Neural progenitor cell (in vitro differentiated cells): ENCODE measurements around the gene PQBP1.

Source experiments
- EZH2 ChIP-seq: fragments of 200-600 bp; sonication (generic); IDR thresholded peaks from 2 replicates; pipeline ENCODE4 v1.6.1; 2017; ENCODE audit warnings: antibody characterized with exemption, mild to moderate bottlenecking, moderate library complexity
- EZH2phosphoT487 ChIP-seq: fragments of 200-600 bp; sonication (generic); IDR thresholded peaks from 2 replicates; pipeline ENCODE4 v1.6.1; 2017; ENCODE audit warnings: antibody characterized with exemption
- TF ChIP-seq, protein P1 (sequence below): fragments of 200-600 bp; sonication (generic); IDR thresholded peaks from 2 replicates; pipeline ENCODE4 v1.5.1; 2017; ENCODE audit warnings: antibody characterized with exemption, mild to moderate bottlenecking

DNA sequence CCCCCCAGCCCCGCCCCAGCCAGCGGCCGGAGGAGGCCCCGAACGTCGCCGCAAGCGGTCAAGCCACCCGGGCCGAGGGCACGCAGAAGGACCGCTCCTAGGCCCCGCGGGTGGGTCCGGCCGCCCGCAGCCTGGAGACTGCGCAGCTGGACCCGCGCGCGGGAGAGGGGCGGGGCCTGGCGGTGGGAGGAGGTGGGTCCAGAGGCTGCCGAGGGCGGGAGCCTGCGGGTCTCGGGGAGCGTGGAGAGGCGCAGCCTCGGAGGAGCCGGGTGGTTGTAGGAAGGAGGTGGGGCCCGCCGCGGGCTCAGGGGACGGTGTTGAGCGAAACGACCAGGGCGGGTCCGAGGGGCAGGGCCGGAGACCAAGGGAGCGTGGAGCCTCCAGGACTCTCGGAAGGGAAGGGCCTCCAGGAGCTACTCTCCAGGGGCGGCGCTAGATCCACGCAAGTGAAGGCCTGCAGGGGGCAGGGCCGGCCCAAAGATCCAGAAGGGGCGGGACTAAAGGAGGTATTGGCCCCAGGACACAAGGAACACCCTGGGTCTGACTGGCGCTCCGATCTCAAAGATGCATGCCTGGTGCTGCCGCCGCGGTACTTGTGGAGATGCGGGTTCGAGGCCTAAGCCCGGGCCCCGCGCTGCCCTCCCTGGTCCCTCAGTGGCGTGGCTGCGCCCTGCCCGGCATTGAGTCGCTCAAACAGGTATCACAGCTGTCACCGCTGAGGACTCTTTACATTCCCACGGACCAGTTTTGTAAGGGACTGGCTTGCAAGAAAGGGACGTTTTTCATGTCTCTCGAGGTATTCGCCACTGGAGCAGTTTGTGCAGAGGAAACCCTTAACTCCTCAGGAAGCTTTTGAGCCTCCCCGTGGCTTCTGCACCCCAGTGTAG lies 6.1 kb upstream of the PQBP1 start:
- TF ChIP-seq EZH2phosphoT487 (no peak), EZH2 (no peak)
- TF ChIP-seq, protein P1, sequence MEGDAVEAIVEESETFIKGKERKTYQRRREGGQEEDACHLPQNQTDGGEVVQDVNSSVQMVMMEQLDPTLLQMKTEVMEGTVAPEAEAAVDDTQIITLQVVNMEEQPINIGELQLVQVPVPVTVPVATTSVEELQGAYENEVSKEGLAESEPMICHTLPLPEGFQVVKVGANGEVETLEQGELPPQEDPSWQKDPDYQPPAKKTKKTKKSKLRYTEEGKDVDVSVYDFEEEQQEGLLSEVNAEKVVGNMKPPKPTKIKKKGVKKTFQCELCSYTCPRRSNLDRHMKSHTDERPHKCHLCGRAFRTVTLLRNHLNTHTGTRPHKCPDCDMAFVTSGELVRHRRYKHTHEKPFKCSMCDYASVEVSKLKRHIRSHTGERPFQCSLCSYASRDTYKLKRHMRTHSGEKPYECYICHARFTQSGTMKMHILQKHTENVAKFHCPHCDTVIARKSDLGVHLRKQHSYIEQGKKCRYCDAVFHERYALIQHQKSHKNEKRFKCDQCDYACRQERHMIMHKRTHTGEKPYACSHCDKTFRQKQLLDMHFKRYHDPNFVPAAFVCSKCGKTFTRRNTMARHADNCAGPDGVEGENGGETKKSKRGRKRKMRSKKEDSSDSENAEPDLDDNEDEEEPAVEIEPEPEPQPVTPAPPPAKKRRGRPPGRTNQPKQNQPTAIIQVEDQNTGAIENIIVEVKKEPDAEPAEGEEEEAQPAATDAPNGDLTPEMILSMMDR = peak; percentile 48
